Measurements from ENCODE around the gene PCDHB9. TPM values are rescaled to one million over a fixed set of nuclear protein-coding genes. Genes with fewer than 3 reads are reported as not detected.
"Not testable (repeated sequence)": the region's sequence is repeated elsewhere in the genome, so short reads cannot be mapped to it uniquely, and the experiment has no call there.

Gene PCDHB9
- polyA plus RNA-seq (ENCODE audit: insufficient read length) = 3.2 TPM

DNA sequence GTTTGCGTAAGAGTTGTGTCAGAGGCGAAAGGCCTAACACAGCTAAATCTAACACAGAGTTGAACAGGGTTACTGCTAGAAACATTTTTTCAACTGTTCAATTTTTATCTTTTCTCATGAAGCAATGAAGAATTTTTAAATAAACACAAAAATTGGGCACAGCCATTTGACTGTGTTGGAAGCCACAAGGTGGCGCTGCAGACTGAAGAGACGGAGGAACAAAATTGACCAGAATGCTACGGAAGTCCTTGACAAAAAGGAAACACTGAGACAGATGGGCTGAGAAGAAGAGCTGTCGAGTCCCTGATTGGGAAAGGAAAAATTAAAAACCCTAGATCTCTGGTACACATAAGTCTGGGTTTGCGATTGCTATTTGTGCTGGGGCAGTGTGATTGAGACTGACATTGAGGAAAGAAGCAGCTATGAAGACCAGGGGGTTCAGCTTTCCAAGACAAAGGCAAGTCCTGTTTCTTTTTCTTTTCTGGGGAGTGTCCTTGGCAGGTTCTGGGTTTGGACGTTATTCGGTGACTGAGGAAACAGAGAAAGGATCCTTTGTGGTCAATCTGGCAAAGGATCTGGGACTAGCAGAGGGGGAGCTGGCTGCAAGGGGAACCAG lies at the start of gene PCDHB9:
TSS of gene PCDHB9 (plus strand) at position 265 of the 616 bp plus-strand sequence. CDS start at position 423, 158 bp downstream.
- no peak for DNase-seq

DNA sequence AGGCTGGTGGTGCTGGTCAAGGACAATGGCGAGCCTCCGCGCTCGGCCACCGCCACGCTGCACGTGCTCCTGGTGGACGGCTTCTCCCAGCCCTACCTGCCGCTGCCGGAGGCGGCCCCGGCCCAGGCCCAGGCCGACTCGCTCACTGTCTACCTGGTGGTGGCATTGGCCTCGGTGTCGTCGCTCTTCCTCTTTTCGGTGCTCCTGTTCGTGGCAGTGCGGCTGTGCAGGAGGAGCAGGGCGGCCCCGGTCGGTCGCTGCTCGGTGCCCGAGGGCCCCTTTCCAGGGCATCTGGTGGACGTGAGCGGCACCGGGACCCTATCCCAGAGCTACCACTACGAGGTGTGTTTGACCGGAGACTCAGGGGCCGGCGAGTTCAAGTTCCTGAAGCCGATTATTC lies 49.6 kb upstream of the PCDHB9 start:
- not testable (repeated sequence) for DNase-seq

DNA sequence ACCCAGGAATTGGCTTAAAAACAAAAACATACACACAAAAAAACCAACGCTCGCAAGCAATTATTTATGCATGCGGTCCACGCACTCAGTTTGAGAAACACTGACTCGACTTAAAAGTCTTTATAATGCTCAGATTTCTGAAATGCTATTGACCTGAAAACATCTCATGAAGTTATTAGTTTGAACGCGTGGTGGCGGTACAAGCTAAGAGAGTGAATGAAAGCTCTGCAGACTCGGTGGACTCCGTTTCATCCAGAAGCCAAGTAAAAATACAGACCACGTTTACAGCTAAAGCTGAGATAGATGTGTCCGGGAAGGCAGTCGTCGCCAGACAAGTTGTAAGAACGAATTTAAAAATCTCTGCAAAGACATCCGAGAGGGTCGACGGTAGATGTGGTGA lies 37.1 kb upstream of the PCDHB9 start, which contains the start of gene PCDHB6:
TSS of gene PCDHB6 (plus strand) at position 246 of the 400 bp plus-strand sequence. CDS start 201 bp downstream, outside the sequence.
- DNase-seq = no peak

DNA sequence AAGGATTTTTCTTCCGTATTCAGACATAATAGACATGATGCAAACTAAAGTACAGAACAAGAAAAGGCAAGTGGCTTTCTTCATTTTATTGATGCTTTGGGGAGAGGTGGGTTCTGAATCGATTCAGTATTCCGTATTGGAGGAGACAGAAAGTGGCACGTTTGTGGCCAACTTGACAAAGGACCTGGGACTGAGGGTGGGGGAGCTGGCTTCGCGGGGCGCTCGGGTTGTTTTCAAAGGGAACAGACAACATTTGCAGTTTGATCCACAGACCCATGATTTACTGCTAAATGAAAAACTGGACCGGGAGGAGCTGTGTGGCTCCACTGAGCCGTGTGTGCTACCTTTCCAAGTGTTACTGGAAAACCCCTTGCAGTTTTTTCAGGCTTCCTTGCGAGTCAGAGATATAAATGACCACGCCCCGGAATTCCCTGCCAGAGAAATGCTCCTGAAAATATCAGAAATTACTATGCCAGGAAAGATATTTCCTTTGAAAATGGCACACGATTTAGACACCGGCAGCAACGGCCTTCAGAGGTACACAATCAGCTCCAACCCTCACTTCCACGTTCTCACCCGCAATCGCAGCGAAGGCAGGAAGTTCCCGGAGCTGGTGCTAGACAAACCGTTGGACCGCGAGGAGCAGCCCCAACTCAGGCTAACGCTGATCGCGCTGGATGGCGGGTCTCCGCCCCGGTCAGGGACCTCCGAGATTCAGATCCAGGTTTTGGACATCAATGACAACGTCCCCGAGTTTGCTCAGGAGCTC lies 36.6 kb upstream of the PCDHB9 start:
- no peak for DNase-seq

DNA sequence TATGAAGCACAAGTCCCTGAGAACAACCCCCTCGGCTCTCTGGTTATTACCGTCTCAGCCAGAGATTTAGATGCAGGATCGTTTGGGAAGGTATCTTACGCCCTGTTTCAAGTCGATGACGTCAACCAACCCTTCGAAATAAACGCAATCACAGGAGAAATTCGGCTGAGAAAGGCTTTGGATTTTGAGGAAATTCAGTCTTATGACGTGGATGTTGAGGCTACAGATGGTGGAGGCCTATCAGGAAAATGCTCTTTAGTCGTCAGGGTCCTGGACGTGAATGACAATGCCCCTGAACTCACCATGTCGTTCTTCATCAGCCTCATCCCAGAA lies 36.0 kb upstream of the PCDHB9 start:
- DNase-seq = no peak

DNA sequence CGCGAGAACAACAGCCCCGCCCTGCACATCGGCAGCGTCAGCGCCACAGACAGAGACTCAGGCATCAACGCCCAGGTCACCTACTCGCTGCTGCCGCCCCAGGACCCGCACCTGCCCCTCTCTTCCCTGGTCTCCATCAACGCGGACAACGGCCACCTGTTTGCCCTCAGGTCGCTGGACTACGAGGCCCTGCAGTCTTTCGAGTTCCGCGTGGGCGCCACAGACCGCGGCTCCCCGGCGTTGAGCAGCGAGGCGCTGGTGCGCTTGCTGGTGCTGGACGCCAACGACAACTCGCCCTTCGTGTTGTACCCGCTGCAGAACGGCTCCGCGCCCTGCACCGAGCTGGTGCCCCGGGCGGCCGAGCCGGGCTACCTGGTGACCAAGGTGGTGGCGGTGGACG lies 35.3 kb upstream of the PCDHB9 start:
- not testable (repeated sequence) for DNase-seq

DNA sequence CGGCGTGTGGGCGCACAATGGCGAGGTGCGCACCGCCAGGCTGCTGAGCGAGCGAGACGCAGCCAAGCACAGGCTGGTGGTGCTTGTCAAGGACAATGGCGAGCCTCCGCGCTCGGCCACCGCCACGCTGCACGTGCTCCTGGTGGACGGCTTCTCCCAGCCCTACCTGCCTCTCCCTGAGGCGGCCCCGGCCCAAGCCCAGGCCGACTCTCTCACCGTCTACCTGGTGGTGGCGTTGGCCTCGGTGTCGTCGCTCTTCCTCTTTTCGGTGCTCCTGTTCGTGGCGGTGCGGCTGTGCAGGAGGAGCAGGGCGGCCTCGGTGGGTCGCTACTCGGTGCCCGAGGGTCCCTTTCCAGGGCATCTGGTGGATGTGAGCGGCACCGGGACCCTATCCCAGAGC lies 34.9 kb upstream of the PCDHB9 start:
- DNase-seq = not testable (repeated sequence)

DNA sequence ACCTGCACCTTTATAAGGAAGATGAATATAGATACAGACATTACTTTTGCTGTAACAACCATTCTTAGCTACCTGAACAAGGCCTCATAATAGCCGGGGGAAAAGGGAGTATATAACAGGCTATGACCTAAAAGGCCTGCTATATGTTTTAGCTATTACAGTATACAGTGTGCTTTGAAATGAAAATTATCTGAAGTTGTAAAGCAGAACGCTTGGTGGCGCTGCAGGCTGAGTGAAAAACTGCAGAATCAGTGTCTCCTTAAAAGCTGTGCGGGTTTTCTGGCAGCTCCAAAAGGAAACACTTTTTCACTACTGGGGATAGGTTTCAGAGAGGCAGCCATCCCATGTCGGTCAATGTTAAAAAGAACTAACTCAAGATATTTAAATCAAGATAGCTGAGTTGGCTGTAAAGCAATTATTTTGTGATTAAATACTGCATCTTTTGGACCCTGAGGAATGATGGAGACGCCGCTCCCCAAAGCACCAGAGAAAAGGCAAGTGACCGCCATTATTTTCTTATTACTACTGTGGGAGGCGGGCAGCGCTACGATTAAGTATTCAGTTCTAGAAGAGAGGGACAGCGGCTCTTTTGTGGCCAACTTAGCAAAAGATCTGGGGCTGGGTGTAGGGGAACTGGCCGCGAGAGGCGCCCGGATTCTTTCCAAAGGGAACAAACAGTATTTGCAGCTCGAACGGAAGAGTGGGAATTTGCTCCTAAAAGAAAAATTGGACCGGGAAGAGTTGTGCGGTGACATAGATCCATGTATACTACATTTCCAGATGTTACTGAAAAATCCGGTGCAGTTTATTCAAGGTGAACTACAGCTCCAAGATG lies 31.2 kb upstream of the PCDHB9 start:
- DNase-seq = no peak

DNA sequence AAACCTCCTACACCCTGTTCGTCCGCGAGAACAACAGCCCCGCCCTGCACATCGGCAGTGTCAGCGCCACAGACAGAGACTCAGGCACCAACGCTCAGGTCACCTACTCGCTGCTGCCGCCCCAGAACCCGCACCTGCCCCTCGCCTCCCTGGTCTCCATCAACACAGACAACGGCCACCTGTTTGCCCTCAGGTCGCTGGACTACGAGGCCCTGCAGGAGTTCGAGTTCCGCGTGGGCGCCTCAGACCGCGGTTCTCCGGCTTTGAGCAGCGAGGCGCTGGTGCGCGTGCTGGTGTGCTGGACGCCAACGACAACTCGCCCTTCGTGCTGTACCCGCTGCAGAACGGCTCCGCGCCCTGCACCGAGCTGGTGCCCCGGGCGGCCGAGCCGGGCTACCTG lies 29.6 kb upstream of the PCDHB9 start:
- DNase-seq = not testable (repeated sequence)

DNA sequence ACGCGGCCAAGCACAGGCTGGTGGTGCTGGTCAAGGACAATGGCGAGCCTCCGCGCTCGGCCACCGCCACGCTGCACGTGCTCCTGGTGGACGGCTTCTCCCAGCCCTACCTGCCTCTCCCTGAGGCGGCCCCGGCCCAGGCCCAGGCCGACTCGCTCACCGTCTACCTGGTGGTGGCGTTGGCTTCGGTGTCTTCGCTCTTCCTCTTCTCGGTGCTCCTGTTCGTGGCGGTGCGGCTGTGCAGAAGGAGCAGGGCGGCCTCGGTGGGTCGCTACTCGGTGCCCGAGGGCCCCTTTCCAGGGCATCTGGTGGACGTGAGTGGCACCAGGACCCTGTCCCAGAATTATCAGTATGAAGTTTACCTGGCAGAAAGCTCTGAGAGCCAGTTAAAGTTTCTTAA lies 29.1 kb upstream of the PCDHB9 start:
- not testable (repeated sequence) for DNase-seq

DNA sequence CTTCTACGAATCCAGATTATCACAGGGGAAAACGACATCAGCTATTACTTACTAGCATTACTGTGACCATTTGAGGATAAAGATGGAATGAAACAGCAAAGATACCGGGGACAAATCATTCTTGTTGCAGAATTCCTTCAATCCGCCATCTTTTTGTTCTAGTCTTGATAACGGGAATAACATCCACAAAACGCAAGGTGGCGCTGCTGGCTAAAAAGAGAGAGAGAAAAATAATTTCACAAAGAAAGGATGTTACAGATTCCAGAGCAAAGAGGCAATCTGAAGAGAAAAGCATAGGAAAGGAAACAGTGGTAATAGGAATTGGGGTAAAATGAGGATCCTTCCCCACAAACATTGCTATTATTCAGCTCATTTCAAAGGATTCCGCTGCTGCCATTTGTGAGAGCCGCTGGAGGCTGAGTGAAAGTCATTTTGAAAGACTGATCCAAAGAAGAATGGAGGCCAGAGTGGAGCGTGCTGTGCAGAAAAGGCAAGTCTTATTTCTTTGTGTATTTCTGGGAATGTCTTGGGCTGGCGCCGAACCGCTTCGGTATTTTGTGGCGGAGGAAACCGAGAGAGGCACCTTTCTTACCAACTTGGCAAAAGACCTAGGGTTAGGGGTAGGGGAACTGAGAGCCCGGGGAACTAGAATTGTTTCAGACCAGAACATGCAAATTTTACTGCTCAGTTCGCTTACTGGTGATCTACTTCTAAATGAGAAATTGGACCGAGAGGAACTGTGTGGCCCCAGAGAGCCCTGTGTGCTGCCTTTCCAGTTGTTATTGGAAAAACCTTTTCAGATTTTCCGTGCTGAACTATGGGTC lies 14.4 kb upstream of the PCDHB9 start, which contains the start of gene PCDHB7:
TSS of gene PCDHB7 (plus strand) at position 264 of the 824 bp plus-strand sequence. CDS start at position 456, 192 bp downstream.
- peak; percentile 23 for DNase-seq

DNA sequence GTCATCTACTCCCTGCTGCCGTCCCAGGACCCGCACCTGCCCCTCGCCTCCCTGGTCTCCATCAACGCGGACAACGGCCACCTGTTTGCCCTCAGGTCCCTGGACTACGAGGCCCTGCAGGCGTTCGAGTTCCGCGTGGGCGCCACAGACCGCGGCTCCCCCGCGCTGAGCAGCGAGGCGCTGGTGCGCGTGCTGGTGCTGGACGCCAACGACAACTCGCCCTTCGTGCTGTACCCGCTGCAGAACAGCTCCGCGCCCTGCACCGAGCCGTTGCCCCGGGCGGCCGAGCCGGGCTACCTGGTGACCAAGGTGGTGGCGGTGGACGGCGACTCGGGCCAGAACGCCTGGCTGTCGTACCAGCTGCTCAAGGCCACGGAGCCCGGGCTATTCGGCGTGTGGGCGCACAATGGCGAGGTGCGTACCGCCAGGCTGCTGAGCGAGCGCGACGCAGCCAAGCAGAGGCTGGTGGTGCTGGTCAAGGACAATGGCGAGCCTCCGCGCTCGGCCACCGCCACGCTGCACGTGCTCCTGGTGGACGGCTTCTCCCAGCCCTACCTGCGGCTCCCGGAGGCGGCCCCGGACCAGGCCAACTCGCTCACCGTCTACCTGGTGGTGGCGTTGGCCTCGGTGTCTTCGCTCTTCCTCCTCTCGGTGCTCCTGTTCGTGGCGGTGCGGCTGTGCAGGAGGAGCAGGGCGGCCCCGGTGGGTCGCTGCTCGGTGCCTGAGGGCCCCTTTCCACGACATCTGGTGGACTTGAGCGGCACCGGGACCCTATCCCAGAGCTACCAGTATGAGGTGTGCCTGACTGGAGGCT lies 12.5 kb upstream of the PCDHB9 start:
- DNase-seq = not testable (repeated sequence)

DNA sequence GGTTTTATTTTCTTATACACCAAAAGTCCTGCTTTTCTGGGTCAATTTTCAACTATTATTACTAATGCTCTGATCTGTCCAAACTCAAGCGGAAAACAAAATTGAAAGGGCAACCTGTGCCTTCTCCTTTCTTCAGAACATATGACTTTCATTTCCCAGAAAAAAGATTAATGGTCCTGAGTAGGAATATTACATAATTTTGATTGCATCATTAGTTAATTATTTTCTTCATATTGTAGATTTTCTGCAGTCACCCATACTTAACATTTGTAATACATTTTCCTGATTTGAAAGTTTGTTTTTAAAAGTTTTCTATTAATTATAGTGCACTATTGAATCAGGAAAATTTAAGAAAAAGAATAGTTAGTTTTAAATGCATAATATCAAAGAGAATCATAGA lies 11.0 kb upstream of the PCDHB9 start:
- DNase-seq = no peak

DNA sequence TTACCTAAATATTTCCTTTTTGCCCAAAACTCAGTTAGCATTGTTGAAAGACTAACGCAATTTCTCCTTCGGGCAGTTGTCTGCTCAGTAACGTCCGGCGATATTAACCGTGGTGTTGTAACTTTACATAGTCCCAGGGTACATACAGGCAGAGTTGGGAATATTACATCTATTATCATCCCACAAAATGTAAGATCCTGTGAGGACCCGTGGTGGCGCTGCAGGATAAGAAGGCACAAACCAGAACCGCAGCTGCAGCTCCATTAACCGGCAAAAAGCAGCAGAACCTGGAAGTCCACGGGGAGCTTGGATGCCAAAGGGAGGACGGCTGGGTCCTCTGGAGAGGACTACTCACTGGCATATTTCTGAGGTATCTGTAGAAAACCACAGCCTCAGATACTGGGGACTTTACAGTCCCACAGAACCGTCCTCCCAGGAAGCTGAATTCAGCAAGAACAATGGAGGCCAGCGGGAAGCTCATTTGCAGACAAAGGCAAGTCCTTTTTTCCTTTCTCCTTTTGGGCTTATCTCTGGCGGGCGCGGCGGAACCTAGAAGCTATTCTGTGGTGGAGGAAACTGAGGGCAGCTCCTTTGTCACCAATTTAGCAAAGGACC lies 9.3 kb upstream of the PCDHB9 start, which contains the start of gene PCDHB8:
TSS of gene PCDHB8 (plus strand) at position 214 of the 615 bp plus-strand sequence. CDS start at position 459, 245 bp downstream.
- not testable (repeated sequence) for DNase-seq

DNA sequence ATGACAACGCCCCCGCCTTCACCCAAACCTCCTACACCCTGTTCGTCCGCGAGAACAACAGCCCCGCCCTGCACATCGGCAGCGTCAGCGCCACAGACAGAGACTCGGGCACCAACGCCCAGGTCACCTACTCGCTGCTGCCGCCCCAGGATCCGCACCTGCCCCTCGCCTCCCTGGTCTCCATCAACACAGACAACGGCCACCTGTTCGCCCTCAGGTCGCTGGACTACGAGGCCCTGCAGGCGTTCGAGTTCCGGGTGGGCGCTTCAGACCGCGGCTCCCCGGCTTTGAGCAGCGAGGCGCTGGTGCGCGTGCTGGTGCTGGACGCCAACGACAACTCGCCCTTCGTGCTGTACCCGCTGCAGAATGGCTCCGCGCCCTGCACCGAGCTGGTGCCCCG lies 7.6 kb upstream of the PCDHB9 start:
- not testable (repeated sequence) for DNase-seq

DNA sequence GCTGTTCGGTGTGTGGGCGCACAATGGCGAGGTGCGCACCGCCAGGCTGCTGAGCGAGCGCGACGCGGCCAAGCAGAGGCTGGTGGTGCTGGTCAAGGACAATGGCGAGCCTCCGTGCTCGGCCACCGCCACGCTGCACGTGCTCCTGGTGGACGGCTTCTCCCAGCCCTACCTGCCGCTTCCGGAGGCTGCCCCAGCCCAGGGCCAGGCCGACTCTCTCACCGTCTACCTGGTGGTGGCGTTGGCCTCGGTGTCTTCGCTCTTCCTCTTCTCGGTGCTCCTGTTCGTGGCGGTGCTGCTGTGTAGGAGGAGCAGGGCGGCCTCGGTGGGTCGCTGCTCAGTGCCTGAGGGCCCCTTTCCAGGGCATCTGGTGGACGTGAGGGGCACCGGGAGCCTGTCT lies 7.1 kb upstream of the PCDHB9 start:
- DNase-seq = not testable (repeated sequence)

DNA sequence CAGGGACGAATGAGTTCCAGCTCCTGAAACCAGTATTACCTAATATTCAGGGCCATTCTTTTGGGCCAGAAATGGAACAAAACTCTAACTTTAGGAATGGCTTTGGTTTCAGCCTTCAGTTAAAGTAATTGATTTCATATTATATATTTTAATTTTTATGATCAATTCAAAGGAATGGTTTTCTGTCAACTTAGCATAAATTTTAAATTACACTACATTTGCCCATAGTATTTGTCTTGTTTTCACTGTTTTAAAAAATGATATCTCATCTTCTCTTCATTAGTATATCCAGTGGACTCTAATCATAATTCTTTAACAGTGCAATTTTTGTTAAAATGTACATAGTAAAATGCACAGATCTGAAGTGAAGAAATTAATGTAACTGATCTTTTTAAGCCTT lies 6.6 kb upstream of the PCDHB9 start:
- DNase-seq = no peak

DNA sequence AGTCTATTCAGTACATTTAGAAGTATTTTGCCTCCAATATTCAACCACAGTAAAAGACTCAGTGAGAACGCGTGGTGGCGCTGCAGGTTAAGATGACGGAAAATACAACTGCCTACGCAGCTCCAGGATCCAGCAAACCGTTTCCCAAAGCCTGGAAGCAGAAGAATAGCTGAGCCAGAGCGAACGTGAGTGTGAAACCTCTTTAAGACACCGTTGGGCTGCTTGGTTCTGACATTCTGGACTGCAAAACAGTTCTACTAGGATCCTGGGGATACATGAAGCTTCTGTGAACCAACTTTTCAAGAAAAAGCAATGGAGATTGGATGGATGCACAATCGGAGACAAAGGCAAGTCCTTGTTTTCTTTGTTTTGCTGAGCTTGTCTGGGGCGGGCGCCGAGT lies 4.7 kb upstream of the PCDHB9 start, which contains the start of gene PCDHB16:
TSS of gene PCDHB16 (plus strand) at position 140 of the 400 bp plus-strand sequence. CDS start at position 313, 173 bp downstream.
- peak; percentile 8 for DNase-seq

DNA sequence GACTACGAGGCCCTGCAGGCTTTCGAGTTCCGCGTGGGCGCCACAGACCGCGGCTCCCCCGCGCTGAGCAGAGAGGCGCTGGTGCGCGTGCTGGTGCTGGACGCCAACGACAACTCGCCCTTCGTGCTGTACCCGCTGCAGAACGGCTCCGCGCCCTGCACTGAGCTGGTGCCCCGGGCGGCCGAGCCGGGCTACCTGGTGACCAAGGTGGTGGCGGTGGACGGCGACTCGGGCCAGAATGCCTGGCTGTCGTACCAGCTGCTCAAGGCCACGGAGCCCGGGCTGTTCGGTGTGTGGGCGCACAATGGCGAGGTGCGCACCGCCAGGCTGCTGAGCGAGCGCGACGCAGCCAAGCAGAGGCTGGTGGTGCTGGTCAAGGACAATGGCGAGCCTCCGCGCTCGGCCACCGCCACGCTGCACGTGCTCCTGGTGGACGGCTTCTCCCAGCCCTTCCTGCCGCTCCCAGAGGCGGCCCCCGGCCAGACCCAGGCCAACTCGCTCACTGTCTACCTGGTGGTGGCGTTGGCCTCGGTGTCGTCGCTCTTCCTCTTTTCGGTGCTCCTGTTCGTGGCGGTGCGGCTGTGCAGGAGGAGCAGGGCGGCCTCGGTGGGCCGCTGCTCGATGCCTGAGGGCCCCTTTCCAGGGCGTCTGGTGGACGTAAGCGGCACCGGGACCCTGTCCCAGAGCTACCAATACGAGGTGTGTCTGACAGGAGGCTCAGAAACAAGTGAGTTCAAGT lies 2.7 kb upstream of the PCDHB9 start:
- not testable (repeated sequence) for DNase-seq

DNA sequence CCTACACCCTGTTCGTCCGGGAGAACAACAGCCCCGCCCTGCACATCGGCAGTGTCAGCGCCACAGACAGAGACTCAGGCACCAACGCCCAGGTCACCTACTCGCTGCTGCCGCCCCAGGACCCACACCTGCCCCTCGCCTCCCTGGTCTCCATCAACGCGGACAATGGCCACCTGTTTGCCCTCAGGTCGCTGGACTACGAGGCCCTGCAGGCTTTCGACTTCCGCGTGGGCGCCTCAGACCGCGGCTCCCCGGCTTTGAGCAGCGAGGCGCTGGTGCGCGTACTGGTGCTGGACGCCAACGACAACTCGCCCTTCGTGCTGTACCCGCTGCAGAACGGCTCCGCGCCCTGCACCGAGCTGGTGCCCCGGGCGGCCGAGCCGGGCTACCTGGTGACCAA lies 1.7 kb downstream of the PCDHB9 start:
- not testable (repeated sequence) for DNase-seq

All from hindlimb muscle (tissue), 1 donor.